Peyer's patch (tissue), 4 donors: ENCODE results near the gene AKR7A3. TPM values are rescaled to one million over a fixed set of nuclear protein-coding genes. Genes with fewer than 3 reads are reported as not detected.
"Not testable (repeated sequence)": the region's sequence is repeated elsewhere in the genome, so short reads cannot be mapped to it uniquely, and the experiment has no call there.

Source experiments
- DNase-seq, 3 donors: peaks; one replicate each; pipeline ENCODE4 v3.0.0-alpha.2; 2017 to 2019
- H3K27ac ChIP-seq, 4 donors: fragments of 200-600 bp; sonication (generic); one replicate each; pipeline ENCODE4 v1.5.1; 2016 to 2019
- H3K27me3 ChIP-seq, 2 donors: fragments of 200-600 bp; sonication (generic); one replicate each; pipeline ENCODE4 v1.5.1; 2019
- H3K36me3 ChIP-seq, 3 donors: fragments of 200-600 bp; sonication (generic); one replicate each; pipeline ENCODE4 v1.5.1; 2016 to 2019
- H3K4me1 ChIP-seq, 4 donors: fragments of 200-600 bp; sonication (generic); one replicate each; pipeline ENCODE4 v1.5.1; 2016 to 2019
- H3K4me3 ChIP-seq, 4 donors: fragments of 200-600 bp; sonication (generic); 1 replicate in 3 of 4; 2 replicates in 1 of 4; pipeline ENCODE4 v1.5.1; 2016 to 2019; ENCODE audit warnings: mild to moderate bottlenecking in 1 of 4
- H3K9me3 ChIP-seq, 4 donors: fragments of 200-600 bp; sonication (generic); one replicate each; pipeline ENCODE4 v1.5.1; 2016 to 2019; ENCODE audit warnings: mild to moderate bottlenecking in 1 of 4
- POLR2A ChIP-seq, 2 donors: fragments of 450-650 bp; IDR thresholded peaks; one replicate each; pipeline ENCODE4 v1.5.1; 2017; ENCODE audit warnings: antibody characterized with exemption in 2 of 2, mild to moderate bottlenecking in 2 of 2, moderate library complexity in 2 of 2
- total RNA-seq, 4 donors: library from RNA; depleted of rRNA; stranded (reverse); fragments of >200 nt; gene quantifications; one replicate each; pipeline ENCODE4 v1.1.0, GENCODE V29; 2016
- TF ChIP-seq, protein P1 (sequence below), 6 experiments: fragments of 450-650 bp in 4 of 6; fragments of 200-600 bp in 2 of 6; sonication (generic) in 1 of 6; IDR thresholded peaks; one replicate each; pipeline ENCODE4 v1.5.1; 2017 to 2019; ENCODE audit warnings: antibody characterized with exemption in 6 of 6, mild to moderate bottlenecking in 3 of 6, moderate library complexity in 1 of 6

AKR7A3 gene
- total RNA-seq, 4 donors from 2014 or later, result 60.2 to 574 (median 416) TPM

DNA sequence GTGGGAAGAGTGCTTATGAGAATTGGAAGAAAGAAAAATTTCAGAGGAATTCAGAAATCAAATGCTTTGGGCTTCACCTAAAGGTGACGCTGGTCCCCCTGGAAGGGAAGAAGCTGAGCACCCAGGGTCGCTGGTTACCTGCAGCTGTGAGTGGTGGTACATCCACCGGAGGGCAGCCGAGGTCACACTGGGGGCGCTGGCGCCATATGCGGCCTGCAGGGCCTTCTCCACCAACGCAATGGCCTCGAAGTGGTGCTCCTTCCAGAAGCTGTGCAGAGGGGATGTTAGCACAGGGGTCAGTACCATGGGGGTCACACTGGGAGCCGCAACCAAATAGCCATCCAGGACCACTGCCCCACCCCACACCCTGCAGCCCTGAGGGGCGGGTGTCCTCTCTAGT lies 17.3 kb upstream of the AKR7A3 start:
- H3K27ac ChIP-seq, result no peak overlapping the region
- TF ChIP-seq POLR2A (IDR thresholded peaks at IDR 0.05), result no peak
- TF ChIP-seq, protein P1, sequence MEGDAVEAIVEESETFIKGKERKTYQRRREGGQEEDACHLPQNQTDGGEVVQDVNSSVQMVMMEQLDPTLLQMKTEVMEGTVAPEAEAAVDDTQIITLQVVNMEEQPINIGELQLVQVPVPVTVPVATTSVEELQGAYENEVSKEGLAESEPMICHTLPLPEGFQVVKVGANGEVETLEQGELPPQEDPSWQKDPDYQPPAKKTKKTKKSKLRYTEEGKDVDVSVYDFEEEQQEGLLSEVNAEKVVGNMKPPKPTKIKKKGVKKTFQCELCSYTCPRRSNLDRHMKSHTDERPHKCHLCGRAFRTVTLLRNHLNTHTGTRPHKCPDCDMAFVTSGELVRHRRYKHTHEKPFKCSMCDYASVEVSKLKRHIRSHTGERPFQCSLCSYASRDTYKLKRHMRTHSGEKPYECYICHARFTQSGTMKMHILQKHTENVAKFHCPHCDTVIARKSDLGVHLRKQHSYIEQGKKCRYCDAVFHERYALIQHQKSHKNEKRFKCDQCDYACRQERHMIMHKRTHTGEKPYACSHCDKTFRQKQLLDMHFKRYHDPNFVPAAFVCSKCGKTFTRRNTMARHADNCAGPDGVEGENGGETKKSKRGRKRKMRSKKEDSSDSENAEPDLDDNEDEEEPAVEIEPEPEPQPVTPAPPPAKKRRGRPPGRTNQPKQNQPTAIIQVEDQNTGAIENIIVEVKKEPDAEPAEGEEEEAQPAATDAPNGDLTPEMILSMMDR (IDR thresholded peaks at IDR 0.05), result no peak

DNA sequence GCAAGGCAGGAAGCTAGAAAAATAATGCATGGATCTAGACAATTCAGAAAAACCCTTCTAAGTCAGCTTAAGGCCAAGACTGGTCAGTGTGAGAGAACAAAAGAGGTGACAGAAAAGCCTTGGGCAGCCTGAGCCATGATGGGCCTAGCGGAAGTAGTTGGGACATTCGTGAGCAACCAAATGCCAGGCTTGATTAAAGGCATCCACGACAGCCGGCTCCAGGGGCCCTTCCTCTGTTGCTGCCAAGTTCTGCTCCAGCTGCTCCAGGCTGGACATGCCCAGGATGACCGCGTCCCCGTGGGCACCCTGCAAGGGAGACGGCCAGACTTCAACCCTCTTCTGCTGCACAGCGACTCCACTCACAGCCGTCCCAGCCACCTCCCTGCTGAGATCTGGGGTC lies 15.5 kb upstream of the AKR7A3 start:
- H3K36me3 ChIP-seq, result peaks cover 0 to 68% (median 0%) of the 10 kb centered on the region in 3 donors
- not testable (repeated sequence) for H3K27me3 ChIP-seq, H3K27ac ChIP-seq, H3K9me3 ChIP-seq, DNase-seq, H3K4me3 ChIP-seq
- peaks cover 0 to 11% (median 0%) of the 10 kb centered on the region in 4 donors for H3K4me1 ChIP-seq

More for the DNA sequence above, 17.3 kb upstream of the AKR7A3 start:
- H3K27me3 ChIP-seq, result no peaks in the 10 kb centered on the region
- no peak overlapping the region for H3K4me3 ChIP-seq
- H3K4me1 ChIP-seq, result peaks cover 0 to 16% (median 0%) of the 10 kb centered on the region in 4 donors
- H3K36me3 ChIP-seq, result peaks cover 0 to 65% (median 0%) of the 10 kb centered on the region in 3 donors
- no peaks in the 10 kb centered on the region for H3K9me3 ChIP-seq
- peak in 1 of 3 donors; percentile 37 for DNase-seq

GRCh38 chr1:19300211-19300610 lies 11.6 kb upstream of the AKR7A3 start:
- Histone ChIP-seq H3K27me3 (no peaks in the 10 kb centered on the region), H3K36me3 (peaks cover 0 to 40% (median 0%) of the 10 kb centered on the region in 3 donors), H3K4me1 (no peaks in the 10 kb centered on the region), H3K4me3 (no peak overlapping the region), H3K27ac (no peak overlapping the region), H3K9me3 (peaks cover 0 to 5% (median 0%) of the 10 kb centered on the region in 4 donors)
- peak in 1 of 3 donors; percentile 29 for DNase-seq
- TF ChIP-seq POLR2A (IDR thresholded peaks at IDR 0.05), result no peak
- TF ChIP-seq, protein P1 (IDR thresholded peaks at IDR 0.05), result no peak

GRCh38 chr1:19294638-19295037 lies 6.1 kb upstream of the AKR7A3 start:
- no peak for TF ChIP-seq POLR2A (IDR thresholded peaks at IDR 0.05)
- TF ChIP-seq, protein P1 (IDR thresholded peaks at IDR 0.05), result no peak
- H3K4me1 ChIP-seq, result no peaks in the 10 kb centered on the region
- no peaks in the 10 kb centered on the region for H3K27me3 ChIP-seq
- H3K9me3 ChIP-seq, result peaks cover 0 to 15% (median 7%) of the 10 kb centered on the region in 4 donors
- no peak overlapping the region for H3K27ac ChIP-seq
- peaks cover 0 to 9% (median 0%) of the 10 kb centered on the region in 3 donors for H3K36me3 ChIP-seq
- no peak overlapping the region for H3K4me3 ChIP-seq
- DNase-seq, result no peak

DNA sequence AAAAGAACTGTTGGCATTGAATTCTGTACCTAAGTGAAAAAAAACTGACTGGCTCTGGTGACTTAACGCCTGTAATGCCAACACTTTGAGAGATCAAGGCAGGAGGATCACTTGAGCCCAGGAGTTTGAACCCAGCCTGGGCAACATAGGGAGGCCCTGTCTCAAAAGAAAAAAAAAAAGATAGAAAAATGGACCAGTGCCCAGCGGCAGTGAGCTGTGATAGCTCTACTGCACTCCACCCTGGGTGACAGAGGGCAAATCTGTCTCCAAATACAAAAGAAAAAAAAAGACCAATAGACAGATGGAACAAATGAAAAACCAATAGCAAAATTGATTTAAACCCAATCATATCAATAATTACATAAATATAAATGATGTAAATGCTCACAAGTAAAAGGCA lies 674 bp upstream of the AKR7A3 start:
- DNase-seq, result no peak
- Histone ChIP-seq H3K27ac (peak overlapping the region in 3 of 4 donors; percentile 68 to 87 (median 83)), H3K36me3 (peaks cover 0 to 9% (median 0%) of the 10 kb centered on the region in 3 donors)

More for the DNA sequence above, 674 bp upstream of the AKR7A3 start:
- peak overlapping the region; percentile 26 to 69 (median 46) for H3K4me3 ChIP-seq
- H3K27me3 ChIP-seq, result no peaks in the 10 kb centered on the region
- H3K9me3 ChIP-seq, result peaks cover 0 to 7% (median under 1%) of the 10 kb centered on the region in 4 donors
- H3K4me1 ChIP-seq, result peaks cover 0 to 5% (median 0%) of the 10 kb centered on the region in 4 donors
- no peak for TF ChIP-seq POLR2A (IDR thresholded peaks at IDR 0.05)
- TF ChIP-seq, protein P1 (IDR thresholded peaks at IDR 0.05), result no peak
